Measurements from ENCODE around the gene SCYGR5. TPM values are rescaled to one million over a fixed set of nuclear protein-coding genes. Genes with fewer than 3 reads are reported as not detected.

The SCYGR5 gene
- total RNA-seq, 4 donors from 2014 or later = not detected

- Histone ChIP-seq H3K9me3 (no peaks in the 10 kb centered on the region), H3K27me3 (no peaks in the 10 kb centered on the region), H3K4me1 (no peaks in the 10 kb centered on the region), H3K27ac (no peak overlapping the region), H3K4me3 (replicated peaks in 1 of 3) (no peak overlapping the region), H3K36me3 (no peaks in the 10 kb centered on the region)
- intact Hi-C loops (cut with DNase I) = no loop called here
- TF ChIP-seq CTCF (IDR thresholded peaks at IDR 0.05) = no peak
- TF ChIP-seq POLR2A (IDR thresholded peaks at IDR 0.05) = no peak
- 73 to 84% methylated on average over 5 of the region's 5 CpGs for WGBS, 2 donors
- no peak for DNase-seq
Measured at GRCh38 chr2:227643990-227644551, 22.5 kb upstream of the SCYGR5 start.

GRCh38 chr2:227653419-227653818 lies 13.2 kb upstream of the SCYGR5 start:
- TF ChIP-seq POLR2A (IDR thresholded peaks at IDR 0.05) (no peak), CTCF (IDR thresholded peaks at IDR 0.05) (no peak)
- no peak overlapping the region for H3K27ac ChIP-seq
- intact Hi-C loops (cut with DNase I) = loop anchor here (10.0 kb wide), 1 partner anchor 231 kb away; no protein-coding TSS in a partner anchor

GRCh38 chr2:227654426-227654825 lies 12.2 kb upstream of the SCYGR5 start:
- no peak overlapping the region for H3K4me3 ChIP-seq (replicated peaks in 1 of 3)
- DNase-seq = no peak
- no peak for TF ChIP-seq CTCF (IDR thresholded peaks at IDR 0.05)
- no peak for TF ChIP-seq POLR2A (IDR thresholded peaks at IDR 0.05)
- WGBS, 2 donors = 68 to 78% methylated on average over 1 of the region's 1 CpG
- H3K4me1 ChIP-seq = no peaks in the 10 kb centered on the region
- H3K27ac ChIP-seq = no peak overlapping the region
- H3K36me3 ChIP-seq = no peaks in the 10 kb centered on the region
- intact Hi-C loops (cut with DNase I) = loop anchor here (10.0 kb wide), 1 partner anchor 230 kb away; no protein-coding TSS in a partner anchor
- no peaks in the 10 kb centered on the region for H3K9me3 ChIP-seq
- no peaks in the 10 kb centered on the region for H3K27me3 ChIP-seq

More at GRCh38 chr2:227653419-227653818, 13.2 kb upstream of the SCYGR5 start:
- Histone ChIP-seq H3K27me3 (no peaks in the 10 kb centered on the region), H3K4me3 (replicated peaks in 1 of 3) (no peak overlapping the region), H3K36me3 (no peaks in the 10 kb centered on the region), H3K9me3 (no peaks in the 10 kb centered on the region), H3K4me1 (no peaks in the 10 kb centered on the region)
- no peak for DNase-seq
- WGBS, 2 donors = 32 to 54% methylated on average over 4 of the region's 4 CpGs

- DNase-seq = no peak
- Histone ChIP-seq H3K27ac (no peak overlapping the region), H3K4me1 (no peaks in the 10 kb centered on the region), H3K4me3 (replicated peaks in 1 of 3) (no peak overlapping the region), H3K27me3 (no peaks in the 10 kb centered on the region), H3K9me3 (no peaks in the 10 kb centered on the region), H3K36me3 (no peaks in the 10 kb centered on the region)
- WGBS, 2 donors = 48 to 61% methylated on average over 1 of the region's 1 CpG
- intact Hi-C loops (cut with DNase I) = loop anchor here (5.0 to 10.0 kb wide), 2 partner anchors 112 to 229 kb away; no protein-coding TSS in a partner anchor
- TF ChIP-seq POLR2A (IDR thresholded peaks at IDR 0.05) (no peak), CTCF (IDR thresholded peaks at IDR 0.05) (no peak)
Measured at GRCh38 chr2:227655454-227655853, 11.2 kb upstream of the SCYGR5 start.

- TF ChIP-seq POLR2A (IDR thresholded peaks at IDR 0.05) (no peak), CTCF (IDR thresholded peaks at IDR 0.05) (no peak)
- no peaks in the 10 kb centered on the region for H3K9me3 ChIP-seq
- 68 to 73% methylated on average over 8 of the region's 8 CpGs for WGBS, 2 donors
- H3K27me3 ChIP-seq = no peaks in the 10 kb centered on the region
- intact Hi-C loops (cut with DNase I) = loop anchor here (5.0 to 10.0 kb wide), 2 partner anchors 110 to 227 kb away; no protein-coding TSS in a partner anchor
- H3K36me3 ChIP-seq = no peaks in the 10 kb centered on the region
- no peak for DNase-seq
- H3K4me3 ChIP-seq (replicated peaks in 1 of 3) = no peak overlapping the region
- no peaks in the 10 kb centered on the region for H3K4me1 ChIP-seq
- no peak overlapping the region for H3K27ac ChIP-seq
Measured at GRCh38 chr2:227657199-227657845, 9.3 kb upstream of the SCYGR5 start.
